Measurements from ENCODE around the gene PPM1L. TPM values are rescaled to one million over a fixed set of nuclear protein-coding genes. Genes with fewer than 3 reads are reported as not detected.

PPM1L gene
- total RNA-seq, 1 donor from 2014 or later: 30.1 TPM

- TF ChIP-seq CTCF (IDR thresholded peaks at IDR 0.05; ENCODE audit: unreplicated experiment): no peak
- Mint-ChIP-seq H3K27me3 (no peaks in the 10 kb centered on the region), H3K4me1 (ENCODE audit: low read depth) (no peaks in the 10 kb centered on the region), H3K36me3 (ENCODE audit: insufficient read depth) (no peaks in the 10 kb centered on the region), H3K4me3 (ENCODE audit: low read depth) (no peak overlapping the region), H3K9me3 (ENCODE audit: low read depth) (no peaks in the 10 kb centered on the region), H3K27ac (no peak overlapping the region)
- DNase-seq (ENCODE audit: low spot score, unreplicated experiment): no peak
Observed at GRCh38 chr3:160869825-160870224, 113.8 kb downstream of the PPM1L start.

DNA sequence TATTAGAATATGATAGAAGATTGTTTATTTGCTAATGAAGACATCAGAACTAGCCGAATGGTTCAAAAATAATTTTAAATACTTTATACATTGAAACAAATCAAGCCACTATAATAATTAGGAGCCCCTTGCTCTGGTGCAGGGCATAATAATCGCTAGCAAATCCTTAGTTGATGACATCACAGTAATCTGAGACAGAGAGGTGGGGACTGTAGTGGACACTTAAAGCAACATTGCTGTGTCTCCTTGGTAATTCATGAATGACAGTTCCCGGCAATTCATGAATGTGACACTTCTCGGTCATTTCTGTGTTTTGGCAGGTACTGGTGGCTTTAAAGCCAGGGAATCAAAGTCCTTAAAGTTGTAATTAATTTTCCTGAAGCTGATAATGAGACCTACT lies 114.3 kb downstream of the PPM1L start:
- H3K27ac Mint-ChIP-seq: no peak overlapping the region
- no peaks in the 10 kb centered on the region for H3K4me1 Mint-ChIP-seq (ENCODE audit: low read depth)
- no peaks in the 10 kb centered on the region for H3K27me3 Mint-ChIP-seq
- no peak for TF ChIP-seq CTCF (IDR thresholded peaks at IDR 0.05; ENCODE audit: unreplicated experiment)
- no peaks in the 10 kb centered on the region for H3K9me3 Mint-ChIP-seq (ENCODE audit: low read depth)
- DNase-seq (ENCODE audit: low spot score, unreplicated experiment): no peak
- H3K4me3 Mint-ChIP-seq (ENCODE audit: low read depth): no peak overlapping the region
- H3K36me3 Mint-ChIP-seq (ENCODE audit: insufficient read depth): no peaks in the 10 kb centered on the region

- Mint-ChIP-seq H3K9me3 (ENCODE audit: low read depth) (no peaks in the 10 kb centered on the region), H3K27ac (no peak overlapping the region), H3K4me1 (ENCODE audit: low read depth) (no peaks in the 10 kb centered on the region), H3K4me3 (ENCODE audit: low read depth) (no peak overlapping the region), H3K36me3 (ENCODE audit: insufficient read depth) (no peaks in the 10 kb centered on the region), H3K27me3 (no peaks in the 10 kb centered on the region)
- DNase-seq (ENCODE audit: low spot score, unreplicated experiment): no peak
- no peak for TF ChIP-seq CTCF (IDR thresholded peaks at IDR 0.05; ENCODE audit: unreplicated experiment)
Observed at GRCh38 chr3:160874736-160875135, 118.7 kb downstream of the PPM1L start.

DNA sequence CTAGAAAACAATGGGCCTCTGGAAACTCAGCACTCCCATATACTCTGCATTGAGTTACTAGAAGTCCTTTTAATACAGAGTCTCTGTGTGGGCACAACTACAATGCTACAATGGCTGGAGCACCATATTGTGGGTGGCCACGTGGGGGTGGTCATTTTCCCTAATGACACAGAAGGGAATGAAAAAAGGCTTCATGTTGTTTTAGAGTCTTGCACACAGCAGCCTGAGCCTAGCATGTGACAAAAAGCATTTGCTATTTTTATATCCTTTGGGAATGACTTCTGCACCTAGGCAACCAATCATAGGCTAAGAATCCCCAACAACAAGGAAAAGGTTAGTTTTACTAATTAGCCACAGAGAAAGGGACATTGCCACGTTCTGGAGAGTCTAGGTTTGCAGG lies 120.6 kb downstream of the PPM1L start:
- Mint-ChIP-seq H3K36me3 (ENCODE audit: insufficient read depth) (no peaks in the 10 kb centered on the region), H3K27ac (no peak overlapping the region), H3K27me3 (no peaks in the 10 kb centered on the region), H3K9me3 (ENCODE audit: low read depth) (no peaks in the 10 kb centered on the region), H3K4me1 (ENCODE audit: low read depth) (no peaks in the 10 kb centered on the region), H3K4me3 (ENCODE audit: low read depth) (no peak overlapping the region)
- no peak for TF ChIP-seq CTCF (IDR thresholded peaks at IDR 0.05; ENCODE audit: unreplicated experiment)
- DNase-seq (ENCODE audit: low spot score, unreplicated experiment): no peak

GRCh38 chr3:160879859-160880258 lies 123.8 kb downstream of the PPM1L start:
- Mint-ChIP-seq H3K4me1 (ENCODE audit: low read depth) (no peaks in the 10 kb centered on the region), H3K27ac (no peak overlapping the region), H3K9me3 (ENCODE audit: low read depth) (no peaks in the 10 kb centered on the region), H3K36me3 (ENCODE audit: insufficient read depth) (no peaks in the 10 kb centered on the region), H3K27me3 (no peaks in the 10 kb centered on the region), H3K4me3 (ENCODE audit: low read depth) (no peak overlapping the region)
- DNase-seq (ENCODE audit: low spot score, unreplicated experiment): no peak
- TF ChIP-seq CTCF (IDR thresholded peaks at IDR 0.05; ENCODE audit: unreplicated experiment): no peak
